Activated CD8-positive, alpha-beta memory T cell treated with anti-CD3 and anti-CD28 coated beads, Interleukin-2, amount 50 U/mL, for 1 hour (primary cell): ENCODE data around the gene OR2A1.
"Not testable (repeated sequence)": the region's sequence is repeated elsewhere in the genome, so short reads cannot be mapped to it uniquely, and the experiment has no call there.

Experiments
- DNase-seq: peaks from one replicate; pipeline ENCODE4 v3.0.0-alpha.2; 2020; ENCODE audit errors: extremely low read depth

OR2A1 gene

GRCh38 chr7:144311872-144312469 lies at the start of gene OR2A1:
TSS of gene OR2A1 (plus strand) at chr7:144312419. CDS start at chr7:144318125, 5,706 bp downstream.
- not testable (repeated sequence) for DNase-seq

- DNase-seq = not testable (repeated sequence)
Observed at GRCh38 chr7:144264692-144265091, 47.5 kb upstream of the OR2A1 start, which contains the start of gene OR2A7. TSS of gene OR2A7 (minus strand) at chr7:144264792. CDS start at chr7:144259628, 5,164 bp downstream.

GRCh38 chr7:144269188-144269587 lies 43.0 kb upstream of the OR2A1 start, which contains the start of gene CTAGE8:
TSS of gene CTAGE8 (minus strand) at chr7:144269288. CDS start at chr7:144269250, 38 bp downstream.
- not testable (repeated sequence) for DNase-seq

- not testable (repeated sequence) for DNase-seq
Observed at GRCh38 chr7:144275281-144275680, 36.9 kb upstream of the OR2A1 start.

GRCh38 chr7:144280010-144280409 lies 32.2 kb upstream of the OR2A1 start:
- not testable (repeated sequence) for DNase-seq

GRCh38 chr7:144281981-144282380 lies 30.2 kb upstream of the OR2A1 start:
- DNase-seq = not testable (repeated sequence)

- not testable (repeated sequence) for DNase-seq
Observed at GRCh38 chr7:144282490-144282889, 29.7 kb upstream of the OR2A1 start.

GRCh38 chr7:144283716-144284115 lies 28.5 kb upstream of the OR2A1 start:
- DNase-seq = not testable (repeated sequence)

GRCh38 chr7:144287171-144287784 lies 24.9 kb upstream of the OR2A1 start:
- DNase-seq = not testable (repeated sequence)

GRCh38 chr7:144291607-144292006 lies 20.6 kb upstream of the OR2A1 start:
- not testable (repeated sequence) for DNase-seq

- DNase-seq = not testable (repeated sequence)
Observed at GRCh38 chr7:144292384-144293161, 19.6 kb upstream of the OR2A1 start.

GRCh38 chr7:144293794-144294499 lies 18.3 kb upstream of the OR2A1 start:
- DNase-seq = not testable (repeated sequence)

- DNase-seq = not testable (repeated sequence)
Observed at GRCh38 chr7:144302578-144303303, 9.5 kb upstream of the OR2A1 start.

GRCh38 chr7:144303607-144304006 lies 8.6 kb upstream of the OR2A1 start:
- DNase-seq = not testable (repeated sequence)

GRCh38 chr7:144305156-144305555 lies 7.1 kb upstream of the OR2A1 start:
- DNase-seq = not testable (repeated sequence)

GRCh38 chr7:144309702-144310101 lies 2.5 kb upstream of the OR2A1 start:
- DNase-seq = not testable (repeated sequence)

GRCh38 chr7:144311218-144311617 lies 1.0 kb upstream of the OR2A1 start:
- not testable (repeated sequence) for DNase-seq

- DNase-seq = not testable (repeated sequence)
Observed at GRCh38 chr7:144317537-144317936, 5.3 kb downstream of the OR2A1 start.

- DNase-seq = not testable (repeated sequence)
Observed at GRCh38 chr7:144319547-144319946, 7.3 kb downstream of the OR2A1 start.

GRCh38 chr7:144321677-144322206 lies 9.5 kb downstream of the OR2A1 start:
- DNase-seq = not testable (repeated sequence)

- not testable (repeated sequence) for DNase-seq
Observed at GRCh38 chr7:144323359-144323758, 11.1 kb downstream of the OR2A1 start.
